ENCODE data around the gene ACKR4.
"Not testable (repeated sequence)": the region's sequence is repeated elsewhere in the genome, so short reads cannot be mapped to it uniquely, and the experiment has no call there.

ACKR4 gene

DNA sequence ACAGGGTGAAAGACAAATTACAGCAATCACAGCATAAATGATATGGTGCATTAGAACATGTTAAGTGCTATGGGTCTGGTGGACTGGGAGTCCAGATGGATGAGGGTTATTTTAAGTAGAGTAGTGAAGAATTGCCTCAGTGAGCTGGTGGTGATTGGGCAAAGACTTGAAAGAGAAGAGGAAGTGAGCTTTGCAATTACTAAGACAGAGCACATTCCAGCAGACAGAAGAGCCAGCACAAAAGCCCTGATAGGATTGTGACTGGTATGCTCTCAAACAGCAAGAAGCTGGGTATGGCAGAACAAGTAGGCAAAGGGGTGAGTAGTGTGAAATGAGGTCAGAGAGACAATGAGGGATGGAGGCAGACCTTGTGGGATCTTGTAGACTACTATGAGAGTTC is 2.1 kb upstream of the ACKR4 start:
- no peak for DNase-seq

DNA sequence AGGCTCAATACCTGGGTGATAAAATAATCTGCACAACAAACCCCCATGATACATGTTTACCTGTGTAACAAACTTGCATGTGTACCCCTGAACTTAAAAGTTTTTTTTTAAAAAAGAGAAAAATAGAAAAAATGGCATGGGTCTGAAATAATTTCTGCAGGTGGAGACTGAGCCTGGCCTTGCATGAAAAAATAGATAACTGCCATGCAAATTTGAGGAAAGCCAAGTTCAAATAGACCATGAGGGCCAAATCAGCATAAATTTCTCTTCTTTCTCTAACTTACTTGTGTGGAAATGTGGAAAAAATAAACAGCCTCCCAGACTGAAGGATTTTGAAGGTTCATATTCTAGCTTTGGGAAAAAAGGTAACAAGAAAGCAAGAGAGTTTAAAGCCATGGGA is 744 bp upstream of the ACKR4 start:
- no peak for DNase-seq

DNA sequence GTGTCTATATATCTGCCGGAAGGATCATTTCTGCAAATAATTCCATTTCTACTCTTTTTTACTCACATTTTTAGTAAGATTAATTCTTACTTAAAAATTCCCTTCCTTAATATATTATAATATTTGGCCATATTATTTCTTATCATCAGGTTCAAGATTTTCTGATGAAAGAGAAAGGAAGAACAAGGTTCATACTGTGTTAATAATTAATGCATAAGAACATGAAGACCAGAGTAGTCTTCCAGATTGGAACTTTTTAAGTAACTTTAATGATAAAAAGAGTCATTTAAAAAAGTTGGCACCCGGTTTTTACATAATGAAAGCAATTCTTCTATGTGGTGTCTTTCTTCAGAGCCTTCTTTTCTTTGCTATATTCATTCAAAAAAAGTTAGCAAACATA is 590 bp downstream of the ACKR4 start:
- no peak for DNase-seq

DNA sequence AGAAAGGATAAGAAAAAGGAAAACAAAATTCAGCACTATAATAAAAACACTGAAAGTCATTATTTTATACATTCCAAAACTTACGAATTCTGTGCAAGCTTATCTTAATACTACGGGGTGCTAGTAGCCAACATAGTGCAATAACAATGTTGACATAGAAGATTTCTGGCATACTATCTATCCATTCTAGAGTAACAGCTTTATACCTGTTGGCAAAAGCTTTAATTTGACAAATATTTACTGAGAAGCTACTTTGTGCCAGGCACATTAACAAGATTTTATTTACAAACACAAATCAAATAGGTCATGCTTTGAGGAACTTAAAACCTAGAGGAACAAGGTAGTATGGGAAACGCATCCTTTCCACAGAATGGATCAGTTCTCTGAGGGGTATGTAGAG is 1.1 kb downstream of the ACKR4 start:
- no peak for DNase-seq

DNA sequence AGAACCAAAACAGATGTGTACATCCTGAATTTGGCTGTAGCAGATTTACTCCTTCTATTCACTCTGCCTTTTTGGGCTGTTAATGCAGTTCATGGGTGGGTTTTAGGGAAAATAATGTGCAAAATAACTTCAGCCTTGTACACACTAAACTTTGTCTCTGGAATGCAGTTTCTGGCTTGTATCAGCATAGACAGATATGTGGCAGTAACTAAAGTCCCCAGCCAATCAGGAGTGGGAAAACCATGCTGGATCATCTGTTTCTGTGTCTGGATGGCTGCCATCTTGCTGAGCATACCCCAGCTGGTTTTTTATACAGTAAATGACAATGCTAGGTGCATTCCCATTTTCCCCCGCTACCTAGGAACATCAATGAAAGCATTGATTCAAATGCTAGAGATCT is 3.5 kb downstream of the ACKR4 start:
- DNase-seq, result not testable (repeated sequence)

DNA sequence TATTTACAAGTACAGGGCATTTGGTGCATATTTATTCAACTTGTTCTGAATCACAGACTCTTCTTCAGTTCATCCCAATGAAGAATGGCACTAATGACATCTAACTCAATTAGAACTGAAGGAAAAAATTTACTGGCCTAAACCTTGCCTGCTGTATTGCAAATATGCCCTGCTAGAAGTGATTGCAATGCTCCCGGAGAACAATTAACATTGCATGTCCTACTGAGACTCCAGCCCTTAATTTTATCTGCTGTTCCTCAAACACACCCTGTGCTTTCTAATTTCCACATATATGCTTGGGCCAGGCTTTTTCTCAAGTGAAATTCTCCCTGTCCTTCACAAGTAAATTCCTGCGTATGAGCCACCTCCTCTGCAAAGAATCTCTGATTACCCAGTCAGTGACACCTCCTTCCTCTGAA is 8.3 kb downstream of the ACKR4 start:
- no peak for DNase-seq

DNA sequence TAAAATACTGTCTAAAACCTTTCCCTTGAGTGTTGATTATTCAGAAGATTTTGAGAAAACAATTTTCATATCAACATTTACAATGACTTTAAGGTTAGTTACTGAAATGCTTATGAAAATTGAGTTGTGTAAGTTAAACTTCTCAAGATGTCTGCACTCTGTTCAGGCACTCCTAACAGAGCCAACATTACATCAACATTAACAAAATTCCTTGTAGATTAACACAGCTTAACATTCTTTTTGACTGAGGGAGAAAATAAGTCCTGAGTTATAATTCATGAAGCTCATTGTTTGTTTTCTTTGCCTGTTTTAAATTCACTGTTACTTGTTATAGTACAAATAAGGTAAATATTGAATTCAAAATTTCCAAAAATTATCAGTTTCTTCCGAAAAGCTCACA is 9.0 kb downstream of the ACKR4 start:
- DNase-seq, result no peak

DNA sequence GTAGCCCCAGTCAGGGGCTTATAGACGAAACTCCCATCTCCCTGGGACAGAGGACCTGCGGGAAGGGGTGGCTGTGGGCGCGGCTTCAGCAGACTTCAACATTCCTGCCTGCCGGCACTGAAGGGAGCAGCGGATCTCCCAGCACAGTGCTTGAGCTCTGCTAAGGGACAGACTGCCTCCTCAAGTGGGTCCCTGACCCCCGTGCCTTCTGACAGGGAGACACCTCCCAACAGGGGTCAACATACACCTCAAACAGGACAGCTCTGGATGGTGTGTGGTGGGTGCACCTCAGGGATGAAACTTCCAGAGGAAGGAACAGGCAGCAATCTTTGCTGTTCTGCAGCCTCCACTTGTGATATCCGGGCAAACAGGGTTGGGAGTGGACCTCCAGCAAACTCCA is 9.6 kb downstream of the ACKR4 start:
- not testable (repeated sequence) for DNase-seq

DNA sequence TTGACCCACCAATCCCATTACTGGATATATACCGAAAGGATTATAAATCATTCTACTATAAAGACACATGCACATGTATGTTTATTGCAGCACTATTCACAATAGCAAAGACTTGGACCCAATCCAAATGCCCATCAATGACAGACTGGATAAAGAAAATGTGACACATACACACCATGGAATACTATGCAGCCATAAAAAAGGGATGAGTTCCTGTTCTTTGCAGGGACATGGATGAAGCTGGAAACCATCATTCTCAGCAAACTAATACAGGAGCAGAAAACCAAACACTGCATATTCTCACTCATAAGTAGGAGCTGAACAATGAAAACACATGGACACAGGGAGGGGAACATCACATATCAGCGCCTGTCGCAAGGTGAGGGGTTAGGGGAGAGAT is 18.2 kb downstream of the ACKR4 start:
- not testable (repeated sequence) for DNase-seq

DNA sequence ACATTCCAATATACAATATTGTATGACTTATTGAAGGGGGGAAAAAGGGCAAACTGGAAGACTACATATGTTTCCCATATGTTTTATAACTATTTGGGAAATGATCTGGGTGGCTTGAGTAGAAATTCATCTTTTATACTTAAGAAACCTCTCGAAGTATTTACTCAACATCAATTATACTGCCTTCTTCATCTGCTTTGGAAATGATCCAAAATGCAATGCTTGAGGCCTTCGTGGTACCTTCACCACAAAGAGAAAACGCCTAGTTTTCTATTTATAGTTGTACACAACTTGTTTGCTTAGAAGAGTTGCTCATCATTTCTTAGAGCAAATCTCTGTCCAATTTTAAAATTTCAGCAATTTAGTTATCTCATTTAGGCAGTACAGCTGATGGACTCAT is 18.8 kb downstream of the ACKR4 start:
- DNase-seq, result no peak

DNA sequence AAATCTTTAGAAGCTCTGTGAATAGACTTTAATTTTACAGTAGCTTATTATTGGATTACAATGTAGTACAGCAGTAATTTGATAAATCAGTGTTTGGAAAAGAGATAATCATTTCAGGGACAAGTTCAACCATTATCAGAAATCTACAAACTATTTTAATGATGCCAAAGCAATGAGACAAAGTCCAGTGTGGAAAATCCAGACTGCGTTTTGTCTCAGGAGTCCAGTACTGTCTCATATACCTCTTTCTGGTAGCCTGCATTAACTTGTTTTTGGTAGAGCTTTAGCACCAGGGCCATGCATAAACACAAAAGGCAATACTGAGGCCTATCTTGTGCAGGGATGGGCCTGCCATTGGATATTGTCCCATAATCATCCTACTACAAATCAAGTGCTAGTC is 19.7 kb downstream of the ACKR4 start:
- no peak for DNase-seq

DNA sequence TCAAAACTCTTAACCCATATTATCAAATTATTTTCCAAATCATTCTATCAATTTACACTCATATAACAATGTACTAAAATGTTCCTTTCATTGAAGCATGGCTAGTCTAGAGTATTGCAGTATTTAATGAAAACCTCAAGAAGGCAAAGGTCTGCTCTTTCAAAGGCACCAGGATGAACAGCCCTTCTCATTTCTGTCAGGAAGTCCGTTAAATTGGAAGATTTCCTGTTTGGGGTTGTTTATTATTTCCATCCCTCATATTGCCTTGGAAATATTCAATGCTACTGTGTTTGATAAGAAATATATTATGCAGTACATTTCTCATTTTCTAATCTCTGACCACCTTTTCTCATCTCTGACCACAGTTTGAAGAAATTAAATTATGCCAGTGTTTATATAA is 25.1 kb downstream of the ACKR4 start:
- DNase-seq, result no peak

DNA sequence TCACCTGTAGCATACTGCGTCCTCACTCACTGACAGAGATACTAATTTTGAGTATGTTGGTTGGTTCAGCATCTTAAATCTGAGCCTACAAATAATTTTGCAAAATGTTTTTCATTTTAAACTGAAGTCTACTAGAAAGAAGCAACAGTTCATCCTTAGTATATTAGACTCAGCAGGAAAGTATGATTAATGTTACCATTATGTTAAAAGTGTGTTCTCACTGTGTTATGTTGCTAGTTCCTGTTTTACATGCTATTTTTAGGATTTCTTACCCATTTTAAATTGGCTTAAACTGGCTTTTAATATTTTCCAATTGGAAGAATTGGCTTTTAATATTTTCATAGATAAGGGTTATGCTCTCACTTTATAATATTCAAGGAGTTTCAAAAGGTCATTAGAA is 25.7 kb downstream of the ACKR4 start:
- DNase-seq, result no peak

DNA sequence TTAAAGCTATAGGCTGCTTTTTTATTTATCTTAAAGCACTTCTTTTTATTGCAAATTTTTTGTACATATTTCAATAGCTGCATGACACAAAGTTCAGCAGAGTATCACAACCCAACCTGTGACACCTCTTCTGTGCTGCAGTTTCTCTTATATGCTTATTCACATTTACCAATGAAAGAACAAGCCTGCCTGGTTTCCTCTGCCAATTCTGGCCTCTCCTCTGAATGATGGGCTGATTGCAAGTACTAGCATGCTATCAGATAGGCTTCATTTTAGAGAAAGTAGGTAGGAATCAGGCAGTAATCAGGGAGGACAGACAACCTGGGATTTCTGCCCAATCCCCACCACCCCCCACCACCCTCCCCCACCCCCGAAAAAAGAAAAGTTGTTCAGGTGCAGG is 26.6 kb downstream of the ACKR4 start:
- DNase-seq, result no peak

DNA sequence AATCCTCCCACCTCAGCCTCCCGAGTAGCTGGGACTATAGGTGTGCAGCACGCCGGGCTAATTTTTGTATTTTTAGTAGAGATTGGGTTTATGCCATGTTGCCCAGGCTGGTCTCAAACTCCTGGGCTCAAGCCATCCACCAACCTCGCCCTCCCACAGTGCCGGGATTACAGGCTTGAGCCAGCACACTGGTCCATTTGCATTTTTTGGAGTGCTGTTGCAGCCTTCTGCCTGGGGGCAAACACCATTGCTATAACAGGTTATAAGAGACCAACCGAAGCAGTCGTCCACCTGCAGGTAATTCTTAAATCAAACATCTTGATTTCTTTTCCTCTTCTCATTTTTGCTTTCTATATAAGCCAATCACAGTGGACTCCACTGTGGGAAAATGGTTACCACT is 27.7 kb downstream of the ACKR4 start:
- DNase-seq, result no peak

DNA sequence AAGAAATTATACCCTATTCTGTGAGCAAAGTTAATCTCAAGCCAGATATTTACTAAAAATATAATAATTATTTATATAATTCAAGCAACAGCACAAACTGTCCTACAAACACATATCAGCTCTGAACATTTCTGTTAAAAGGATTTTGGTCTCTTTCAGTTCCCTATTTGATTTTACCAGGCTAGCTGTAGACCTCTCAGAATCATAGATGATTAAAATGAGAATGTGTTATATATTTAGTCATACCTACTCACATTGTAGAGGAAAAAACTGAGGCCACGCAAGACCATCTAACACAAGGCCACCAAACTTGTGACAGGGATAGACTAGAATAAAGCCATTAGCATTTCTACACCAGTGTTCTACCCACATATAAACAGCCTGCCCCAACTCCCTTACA is 28.5 kb downstream of the ACKR4 start:
- no peak for DNase-seq

DNA sequence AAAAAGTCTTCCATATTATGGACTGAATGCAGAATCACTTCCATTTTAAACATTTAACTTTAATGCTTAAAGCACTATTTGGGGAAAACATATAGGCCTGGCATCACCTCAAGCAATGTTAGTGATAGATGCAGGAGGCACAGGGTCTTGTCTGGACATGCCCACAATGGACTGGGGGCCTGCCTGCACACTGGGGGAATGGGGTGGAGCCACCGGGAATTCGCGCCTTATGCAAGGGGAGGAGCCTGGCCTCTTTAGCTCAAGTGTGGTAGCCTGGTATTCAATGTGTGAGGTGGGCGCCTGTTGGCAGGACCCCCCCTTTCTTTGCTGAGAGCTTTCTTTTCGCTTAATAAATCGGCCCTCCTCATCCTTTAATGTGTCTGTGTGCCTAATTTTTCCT is 29.9 kb downstream of the ACKR4 start:
- no peak for DNase-seq

DNA sequence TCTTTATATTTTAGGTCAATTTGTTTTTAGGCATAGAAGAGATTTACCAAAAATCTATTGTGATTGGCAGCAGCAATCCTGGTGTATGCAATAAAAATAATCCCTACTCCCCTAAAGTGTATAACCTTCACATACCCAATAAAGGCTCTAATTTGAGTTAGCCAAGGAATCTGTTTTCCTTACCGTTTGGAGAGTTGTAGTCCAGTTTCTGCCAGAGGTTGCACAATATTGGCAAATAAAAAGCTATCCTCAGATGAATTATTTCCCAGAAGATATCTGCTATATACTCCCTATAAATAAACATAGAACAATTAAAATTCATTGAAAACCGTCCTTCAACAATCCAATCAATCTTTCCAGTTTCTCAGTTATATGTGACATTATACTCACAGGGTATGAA is 31.1 kb downstream of the ACKR4 start:
- DNase-seq, result no peak

DNA sequence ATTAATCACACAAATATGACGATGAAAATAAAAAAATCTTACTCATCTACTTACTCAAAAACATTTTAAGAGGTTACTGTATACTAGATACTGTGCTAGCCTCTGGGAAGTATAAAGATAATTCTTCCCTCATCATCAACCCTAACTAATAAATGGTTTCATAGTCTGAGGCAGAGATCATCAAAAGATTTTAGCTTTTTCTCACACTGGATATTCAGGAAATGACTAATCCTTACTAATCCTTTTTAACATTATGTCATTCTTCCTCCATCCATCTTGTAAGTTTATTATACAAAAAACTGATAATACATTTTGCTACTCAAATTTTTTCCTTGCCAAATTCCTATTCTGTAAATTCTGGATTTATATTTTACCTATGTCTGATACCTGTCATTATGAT is 32.9 kb downstream of the ACKR4 start:
- no peak for DNase-seq

DNA sequence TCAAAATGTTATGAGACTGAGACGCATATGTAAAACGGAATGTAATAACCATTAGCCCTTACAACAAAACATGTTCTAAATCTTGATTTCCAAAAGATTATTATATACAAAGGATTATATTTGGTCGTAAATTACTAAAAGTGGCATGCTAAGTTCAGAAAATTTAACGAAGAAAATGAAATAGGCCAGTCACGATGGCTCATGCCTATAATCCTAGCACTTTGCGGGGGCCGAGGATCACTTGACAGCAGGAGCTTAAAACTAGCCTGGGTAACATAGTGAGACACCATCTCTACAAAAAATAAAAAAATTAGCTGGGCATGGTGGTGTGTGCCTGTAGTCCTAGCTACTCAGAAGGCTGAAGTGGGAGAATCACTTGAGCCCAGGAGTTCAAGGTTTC is 33.5 kb downstream of the ACKR4 start:
- no peak for DNase-seq

DNA sequence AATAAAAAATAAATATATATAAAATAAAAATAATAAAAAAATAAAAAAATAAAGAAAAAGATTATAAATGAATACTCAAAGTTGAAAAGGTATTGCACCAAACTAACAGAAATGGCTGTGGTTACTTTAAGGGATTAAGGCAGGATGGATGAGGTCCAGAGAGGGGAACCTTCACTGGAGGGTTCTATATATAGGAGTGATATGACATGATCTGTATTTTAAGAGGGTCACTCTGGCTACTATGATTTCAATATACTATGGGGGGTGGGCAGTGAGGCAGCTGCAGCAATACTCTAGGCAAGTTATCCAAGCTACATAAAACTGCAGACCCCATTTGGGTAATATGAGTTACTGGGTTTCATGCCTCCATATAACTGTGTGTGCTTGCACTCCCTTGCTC is 38.0 kb downstream of the ACKR4 start:
- no peak for DNase-seq

DNA sequence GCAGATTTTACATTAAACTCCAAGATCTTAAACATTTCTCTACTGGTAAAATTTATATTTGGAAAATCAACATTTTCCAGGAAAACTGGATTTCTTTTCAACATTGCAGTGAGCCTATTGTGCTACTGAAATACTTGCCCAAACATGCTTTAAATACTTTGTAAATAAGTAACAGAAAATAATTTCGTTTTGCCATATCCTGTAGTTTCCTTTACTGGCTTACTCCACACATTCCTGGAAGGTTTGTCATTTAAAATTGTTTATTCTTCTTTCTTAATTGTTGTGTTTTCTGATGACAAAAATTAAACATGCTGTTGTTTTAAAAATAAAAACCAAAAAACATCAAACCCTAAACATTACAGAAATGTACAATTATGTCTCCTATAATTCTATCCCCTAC is 40.5 kb downstream of the ACKR4 start:
- no peak for DNase-seq

DNA sequence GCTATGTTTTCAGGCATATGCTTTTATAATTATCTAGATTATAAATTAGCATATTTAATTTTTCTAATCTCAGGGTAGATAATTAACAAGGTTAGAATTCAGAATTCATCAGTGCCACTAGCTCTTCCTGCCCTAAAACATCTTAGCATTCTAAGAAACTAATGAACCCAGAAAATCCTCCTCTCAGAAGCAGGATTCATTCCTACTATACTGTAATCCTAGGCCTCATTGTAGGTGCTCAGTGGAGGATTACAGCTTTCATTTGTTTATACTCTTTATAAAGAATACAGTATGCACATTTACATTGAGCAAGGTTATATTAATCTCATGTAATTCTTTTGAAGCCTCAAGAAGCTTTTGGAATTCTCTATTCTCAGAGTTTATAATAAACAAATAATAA is 41.6 kb downstream of the ACKR4 start:
- no peak for DNase-seq

DNA sequence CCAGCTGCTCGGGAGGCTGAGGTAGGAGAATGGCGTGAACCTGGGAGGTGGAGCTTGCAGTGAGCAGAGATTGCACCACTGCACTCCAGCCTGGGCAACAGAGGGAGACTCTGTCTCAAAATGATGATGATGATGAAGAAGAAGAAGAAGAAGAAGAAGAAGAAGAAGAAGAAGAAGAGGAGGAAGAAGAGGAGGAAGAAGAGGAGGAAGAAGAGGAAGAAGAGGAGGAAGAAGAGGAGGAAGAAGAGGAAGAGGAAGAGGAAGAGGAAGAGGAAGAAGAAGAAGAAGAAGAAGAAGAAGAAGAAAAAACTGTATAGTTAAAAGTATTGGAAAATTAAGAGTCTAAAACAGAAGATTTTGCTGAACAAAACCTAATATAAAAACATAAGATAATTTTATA is 44.4 kb downstream of the ACKR4 start:
- not testable (repeated sequence) for DNase-seq

DNA sequence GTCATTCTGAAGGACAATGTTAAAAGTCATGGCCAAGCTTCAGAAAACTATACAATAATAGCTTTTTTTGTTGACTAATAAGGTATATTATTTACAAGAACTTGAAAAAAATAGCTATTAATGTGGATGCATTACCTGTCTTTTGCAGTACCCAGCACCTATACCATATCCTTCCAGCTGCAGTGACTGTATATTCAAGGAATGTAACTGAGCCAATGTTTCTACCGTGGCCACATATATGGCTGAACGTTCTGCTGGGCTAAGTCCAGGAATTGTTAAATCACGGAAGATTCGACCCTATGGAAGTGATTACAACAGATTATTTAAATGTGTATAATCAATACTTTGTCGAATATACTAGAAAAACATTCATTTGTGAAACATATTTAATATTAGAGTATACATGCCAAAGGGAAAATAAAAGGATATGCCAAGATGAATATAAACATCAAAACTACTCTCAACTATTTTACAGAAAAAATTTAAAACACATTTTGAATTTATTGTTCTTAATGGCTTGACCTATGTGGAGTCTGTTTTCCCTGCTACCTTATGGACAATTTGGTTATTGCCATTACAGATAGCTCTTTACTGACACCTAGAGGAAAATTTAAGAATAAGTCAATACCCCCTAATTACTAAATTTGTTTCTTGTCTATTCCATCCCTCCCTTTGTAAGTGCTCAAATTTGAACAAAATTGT is 44.9 kb downstream of the ACKR4 start:
- DNase-seq, result no peak

DNA sequence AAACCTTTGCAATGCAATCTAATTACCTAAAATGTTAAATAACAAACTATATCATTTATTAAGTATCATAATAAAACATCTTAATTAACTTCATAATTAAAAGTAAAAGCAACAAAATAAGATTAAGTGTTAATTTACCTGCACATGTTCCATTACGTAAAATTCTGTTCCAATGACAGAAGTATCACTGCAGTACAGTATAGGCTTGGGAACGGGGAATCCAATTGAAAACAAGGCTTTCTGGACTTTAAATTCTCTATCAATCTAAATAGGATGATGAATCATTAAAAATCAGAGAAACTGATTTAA is 45.4 kb downstream of the ACKR4 start:
- no peak for DNase-seq

Measured in activated gamma-delta T cell (primary cell).